Stomach (tissue), 4 donors: ENCODE data around the gene COL27A1.

Experiments used
- CTCF ChIP-seq, 7 experiments: fragments of 450-650 bp in 4 of 7; fragments of 200-600 bp in 3 of 7; sonication (generic) in 3 of 7; IDR thresholded peaks; one replicate each; pipeline ENCODE4 v1.5.1; 2016 to 2019; ENCODE audit warnings: antibody characterized with exemption in 7 of 7, control low read depth in 2 of 7, mild to moderate bottlenecking in 1 of 7
- POLR2A ChIP-seq, 4 donors: fragments of 450-650 bp; IDR thresholded peaks; one replicate each; pipeline ENCODE4 v1.6.1; 2016; ENCODE audit warnings: antibody characterized with exemption in 4 of 4, control low read depth in 2 of 4, mild to moderate bottlenecking in 1 of 4, moderate library complexity in 1 of 4

- TF ChIP-seq CTCF (IDR thresholded peaks at IDR 0.05) (no peak), POLR2A (IDR thresholded peaks at IDR 0.05) (no peak)
Observed at GRCh38 chr9:114169952-114170770, 14.8 kb downstream of the COL27A1 start.
